Pulmonary artery endothelial cell (primary cell): Measurements from ENCODE around the gene PIEZO2. TPM values are rescaled to one million over a fixed set of nuclear protein-coding genes. Genes with fewer than 3 reads are reported as not detected.

ENCODE experiments used
- DNase-seq: peaks from one replicate; pipeline ENCODE4 v3.0.0-alpha.2; 2011; ENCODE audit warnings: low read depth, low spot score
- total RNA-seq: library from RNA; depleted of rRNA; stranded (reverse); fragments of >200 nt; gene quantifications from 2 replicates; pipeline ENCODE4 v1.2.3, GENCODE V29; 2014

Gene PIEZO2
- total RNA-seq, 1 donor from 2014 or later: 15.2 TPM

GRCh38 chr18:10896851-10897250, 252.5 kb downstream of the PIEZO2 start:
- DNase-seq: no peak

GRCh38 chr18:10895976-10896375, 253.4 kb downstream of the PIEZO2 start:
- DNase-seq: no peak

- DNase-seq: no peak
These were observed 254.9 kb downstream of the PIEZO2 start for GRCh38 chr18:10894501-10894900.

- DNase-seq: no peak
These were observed 255.6 kb downstream of the PIEZO2 start for GRCh38 chr18:10893761-10894160.

- no peak for DNase-seq
These were observed 256.2 kb downstream of the PIEZO2 start for GRCh38 chr18:10893196-10893595.

GRCh38 chr18:10892786-10893185, 256.6 kb downstream of the PIEZO2 start:
- DNase-seq: no peak

GRCh38 chr18:10890022-10890421, 259.3 kb downstream of the PIEZO2 start:
- no peak for DNase-seq

GRCh38 chr18:10878703-10879102, 270.7 kb downstream of the PIEZO2 start:
- DNase-seq: no peak

- DNase-seq: no peak
These were observed 271.4 kb downstream of the PIEZO2 start for GRCh38 chr18:10877987-10878386.

- DNase-seq: no peak
These were observed 273.6 kb downstream of the PIEZO2 start for GRCh38 chr18:10875811-10876210.

- no peak for DNase-seq
These were observed 277.1 kb downstream of the PIEZO2 start for GRCh38 chr18:10872304-10872703.

GRCh38 chr18:10864722-10865121, 284.6 kb downstream of the PIEZO2 start:
- DNase-seq: no peak

GRCh38 chr18:10863026-10863425, 286.3 kb downstream of the PIEZO2 start:
- peak; percentile 70 for DNase-seq

- DNase-seq: no peak
These were observed 288.4 kb downstream of the PIEZO2 start for GRCh38 chr18:10860928-10861327.

GRCh38 chr18:10860382-10860781, 289.0 kb downstream of the PIEZO2 start:
- no peak for DNase-seq

- DNase-seq: no peak
These were observed 290.9 kb downstream of the PIEZO2 start for GRCh38 chr18:10858477-10858876.

- no peak for DNase-seq
These were observed 293.2 kb downstream of the PIEZO2 start for GRCh38 chr18:10856132-10856531.

GRCh38 chr18:10852385-10853303, 296.7 kb downstream of the PIEZO2 start:
- no peak for DNase-seq

- peak; percentile 40 for DNase-seq
These were observed 297.5 kb downstream of the PIEZO2 start for GRCh38 chr18:10851824-10852319.

GRCh38 chr18:10850840-10851239, 298.5 kb downstream of the PIEZO2 start:
- no peak for DNase-seq

- DNase-seq: no peak
These were observed 299.2 kb downstream of the PIEZO2 start for GRCh38 chr18:10850216-10850615.

- DNase-seq: no peak
These were observed 301.5 kb downstream of the PIEZO2 start for GRCh38 chr18:10847907-10848306.

GRCh38 chr18:10847408-10847790, 302.0 kb downstream of the PIEZO2 start:
- no peak for DNase-seq
